ENCODE results near the gene A4GALT.

DNA sequence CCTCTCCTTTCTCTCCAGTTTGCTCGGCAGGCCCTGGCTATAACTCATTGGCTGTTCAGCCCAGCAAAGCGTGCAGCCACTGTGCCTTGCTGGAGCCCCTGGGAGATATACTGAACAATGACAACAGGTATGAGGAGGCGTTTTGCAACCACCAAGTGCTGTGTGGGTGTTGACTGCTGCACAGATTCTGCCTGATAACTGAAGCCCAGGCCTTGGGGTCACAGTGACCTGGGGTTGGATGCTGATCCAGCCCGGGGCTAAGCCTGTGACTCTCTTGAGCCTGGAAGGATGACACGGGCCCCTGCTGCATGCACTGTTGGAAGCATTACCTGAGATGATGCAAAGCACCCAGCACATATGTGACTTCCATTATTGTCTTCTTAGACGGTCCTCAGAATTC is 13.7 kb upstream of the A4GALT start:
- TF ChIP-seq CTCF (IDR thresholded peaks at IDR 0.05) (no peak), POLR2A (IDR thresholded peaks at IDR 0.05) (no peak)

Data from heart left ventricle (tissue), 13 donors.